NCI-H1105 (cell line): ENCODE results near the gene PLCB4.

Source experiments
- DNase-seq: peaks from one replicate; lab custom pipeline; 2025; lab: John Stamatoyannopoulos, UW

Gene PLCB4

GRCh38 chr20:9223296-9223695 is 154.4 kb downstream of the PLCB4 start:
- DNase-seq = no peak

GRCh38 chr20:9225879-9226278 is 157.0 kb downstream of the PLCB4 start:
- no peak for DNase-seq

GRCh38 chr20:9227896-9228615 is 159.2 kb downstream of the PLCB4 start:
- DNase-seq = no peak

GRCh38 chr20:9228774-9229450 is 160.0 kb downstream of the PLCB4 start:
- no peak for DNase-seq

GRCh38 chr20:9230406-9230805 is 161.5 kb downstream of the PLCB4 start:
- DNase-seq = no peak

- DNase-seq = no peak
These were observed 164.9 kb downstream of the PLCB4 start for GRCh38 chr20:9233804-9234203.

GRCh38 chr20:9235518-9235917 is 166.6 kb downstream of the PLCB4 start:
- no peak for DNase-seq

- DNase-seq = no peak
These were observed 167.6 kb downstream of the PLCB4 start for GRCh38 chr20:9236458-9236857.

- DNase-seq = no peak
These were observed 172.4 kb downstream of the PLCB4 start for GRCh38 chr20:9241232-9241692.

GRCh38 chr20:9241721-9242427 is 173.0 kb downstream of the PLCB4 start:
- DNase-seq = no peak

GRCh38 chr20:9243986-9244385 is 175.1 kb downstream of the PLCB4 start:
- no peak for DNase-seq

GRCh38 chr20:9244811-9245210 is 175.9 kb downstream of the PLCB4 start:
- no peak for DNase-seq

GRCh38 chr20:9246731-9247130 is 177.8 kb downstream of the PLCB4 start:
- no peak for DNase-seq

- DNase-seq = no peak
These were observed 181.6 kb downstream of the PLCB4 start for GRCh38 chr20:9250511-9250910.

GRCh38 chr20:9253006-9253539 is 184.2 kb downstream of the PLCB4 start:
- DNase-seq = no peak

GRCh38 chr20:9255171-9255570 is 186.3 kb downstream of the PLCB4 start:
- no peak for DNase-seq

GRCh38 chr20:9256393-9256792 is 187.5 kb downstream of the PLCB4 start:
- no peak for DNase-seq

GRCh38 chr20:9258901-9259300 is 190.0 kb downstream of the PLCB4 start:
- DNase-seq = no peak

- no peak for DNase-seq
These were observed 191.1 kb downstream of the PLCB4 start for GRCh38 chr20:9260027-9260426.

- no peak for DNase-seq
These were observed 192.9 kb downstream of the PLCB4 start for GRCh38 chr20:9261781-9262180.

- DNase-seq = no peak
These were observed 193.8 kb downstream of the PLCB4 start for GRCh38 chr20:9262653-9263194.

- no peak for DNase-seq
These were observed 200.5 kb downstream of the PLCB4 start for GRCh38 chr20:9269280-9269971.
